ENCODE data around the gene SLC4A11. TPM values are rescaled to one million over a fixed set of nuclear protein-coding genes. Genes with fewer than 3 reads are reported as not detected.
A peak's percentile ranks its signal among the peaks of the same experiment; 100 is the strongest.

Gene SLC4A11
- total RNA-seq, 2 donors from 2014 or later, result 0.26 to 2.0 TPM

DNA sequence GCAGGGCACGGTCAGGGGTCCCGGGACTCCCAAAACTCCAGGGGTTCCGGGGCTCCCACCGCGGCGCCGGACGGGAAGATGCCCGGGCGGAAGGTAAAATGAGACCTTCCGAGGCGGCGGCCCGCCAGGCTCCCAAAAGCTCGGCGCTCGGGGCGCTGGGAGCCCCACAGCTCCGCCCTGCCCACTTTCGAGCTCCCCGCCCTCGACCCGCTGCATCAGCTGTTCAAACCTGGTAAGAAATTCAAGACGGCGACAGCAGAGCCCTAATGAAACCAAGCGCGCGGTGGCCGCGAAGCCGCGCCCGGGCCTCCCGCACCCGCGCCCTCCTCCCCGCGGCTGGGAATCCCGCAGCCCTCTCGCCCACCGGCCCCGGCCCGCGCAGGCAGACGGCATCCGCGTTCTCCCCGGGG lies 369 bp downstream of the SLC4A11 start:
- peaks cover 33% of the 10 kb centered on the region for H3K27me3 Mint-ChIP-seq
- H3K9me3 Mint-ChIP-seq, result no peaks in the 10 kb centered on the region
- H3K36me3 Mint-ChIP-seq (ENCODE audit: low read depth), result no peaks in the 10 kb centered on the region
- no peaks in the 10 kb centered on the region for H3K4me1 Mint-ChIP-seq
- H3K27ac Mint-ChIP-seq, result no peak overlapping the region
- ATAC-seq (replicated peaks), result peak; percentile 57
- H3K4me3 Mint-ChIP-seq, result peak overlapping the region; percentile 55

DNA sequence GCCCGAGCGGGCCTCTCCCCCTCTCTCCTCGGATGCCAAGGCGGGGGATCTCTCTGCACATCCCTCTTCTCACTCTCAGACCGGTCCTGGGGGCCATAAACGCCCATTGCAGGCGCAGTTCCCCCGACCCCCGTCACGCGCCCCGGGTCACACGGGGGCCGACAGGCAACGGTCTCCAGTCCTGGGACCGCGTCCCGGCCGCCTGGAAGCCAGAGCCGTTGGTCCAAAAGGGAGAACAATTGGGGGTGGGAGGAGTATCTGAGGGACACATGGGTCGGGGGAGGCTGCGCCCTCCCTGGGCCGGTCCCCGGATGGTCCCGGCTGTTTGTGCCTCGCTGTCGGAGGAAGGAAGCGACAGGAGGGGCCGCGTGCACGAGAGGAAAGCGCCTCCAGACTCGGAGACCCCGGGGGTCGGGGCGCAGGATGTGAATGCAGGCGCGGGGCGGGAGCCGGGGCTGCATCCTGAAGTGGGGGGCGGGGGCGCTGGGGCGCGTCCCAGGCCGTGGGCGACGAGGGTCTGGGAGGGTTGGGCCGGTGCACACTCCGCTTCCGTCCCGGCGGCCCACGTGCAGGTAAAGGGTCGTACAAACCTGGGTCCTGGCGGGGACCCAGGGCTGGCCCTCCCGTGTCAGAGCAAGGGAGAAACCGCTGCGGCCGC lies 903 bp downstream of the SLC4A11 start:
- Mint-ChIP-seq H3K36me3 (ENCODE audit: low read depth) (no peaks in the 10 kb centered on the region), H3K4me1 (no peaks in the 10 kb centered on the region), H3K27ac (no peak overlapping the region), H3K27me3 (peaks cover 33% of the 10 kb centered on the region), H3K4me3 (peak overlapping the region; percentile 55), H3K9me3 (no peaks in the 10 kb centered on the region)
- no peak for ATAC-seq (replicated peaks)

DNA sequence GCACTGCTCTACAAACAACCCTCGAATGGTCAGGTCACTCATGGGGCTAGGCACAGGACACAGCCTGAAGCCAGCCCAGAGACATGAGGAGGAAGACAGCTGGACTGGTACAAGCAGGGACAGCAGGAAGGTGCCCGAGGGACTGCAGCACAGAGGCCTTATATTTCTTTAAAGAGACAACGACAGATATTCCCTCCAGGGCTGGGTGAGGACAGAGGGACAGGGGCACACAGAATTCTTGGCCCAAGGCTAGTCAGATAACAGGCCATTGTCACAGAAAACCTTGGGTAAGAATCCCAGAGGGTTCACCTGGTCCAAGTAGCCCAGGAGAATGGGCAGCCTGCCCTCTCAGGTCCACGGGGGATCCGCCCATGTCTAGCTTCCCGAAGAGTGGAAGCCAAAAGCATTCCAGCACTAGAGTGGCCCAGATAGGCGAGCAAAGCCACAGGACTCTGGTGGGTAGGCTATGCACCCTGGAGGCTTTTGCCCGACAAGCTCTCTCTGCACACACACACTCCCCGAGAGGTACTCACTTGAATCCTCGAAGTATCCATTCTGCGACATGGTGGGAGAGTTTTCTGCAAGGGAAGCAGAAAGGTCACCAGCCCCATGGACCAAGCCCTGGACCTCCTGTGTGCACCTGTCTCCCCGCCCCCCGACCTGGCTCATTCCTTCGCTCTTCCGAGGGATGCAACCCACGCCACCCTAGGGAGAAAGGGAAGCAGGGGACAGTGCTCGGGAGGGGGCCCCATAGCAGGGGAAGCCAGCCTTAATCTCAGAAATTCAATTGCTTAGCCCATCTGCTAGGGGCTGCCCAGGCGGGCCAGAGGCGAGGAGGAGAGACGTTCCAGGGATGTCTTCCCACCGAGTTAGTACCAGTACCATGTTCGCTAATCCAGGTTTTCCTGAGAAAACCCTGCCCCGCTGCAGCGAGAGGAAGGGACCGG lies 1.7 kb downstream of the SLC4A11 start:
- no peaks in the 10 kb centered on the region for H3K36me3 Mint-ChIP-seq (ENCODE audit: low read depth)
- no peaks in the 10 kb centered on the region for H3K4me1 Mint-ChIP-seq
- peaks cover 33% of the 10 kb centered on the region for H3K27me3 Mint-ChIP-seq
- H3K4me3 Mint-ChIP-seq, result peak overlapping the region; percentile 55
- no peak overlapping the region for H3K27ac Mint-ChIP-seq
- ATAC-seq (replicated peaks), result no peak
- H3K9me3 Mint-ChIP-seq, result no peaks in the 10 kb centered on the region

DNA sequence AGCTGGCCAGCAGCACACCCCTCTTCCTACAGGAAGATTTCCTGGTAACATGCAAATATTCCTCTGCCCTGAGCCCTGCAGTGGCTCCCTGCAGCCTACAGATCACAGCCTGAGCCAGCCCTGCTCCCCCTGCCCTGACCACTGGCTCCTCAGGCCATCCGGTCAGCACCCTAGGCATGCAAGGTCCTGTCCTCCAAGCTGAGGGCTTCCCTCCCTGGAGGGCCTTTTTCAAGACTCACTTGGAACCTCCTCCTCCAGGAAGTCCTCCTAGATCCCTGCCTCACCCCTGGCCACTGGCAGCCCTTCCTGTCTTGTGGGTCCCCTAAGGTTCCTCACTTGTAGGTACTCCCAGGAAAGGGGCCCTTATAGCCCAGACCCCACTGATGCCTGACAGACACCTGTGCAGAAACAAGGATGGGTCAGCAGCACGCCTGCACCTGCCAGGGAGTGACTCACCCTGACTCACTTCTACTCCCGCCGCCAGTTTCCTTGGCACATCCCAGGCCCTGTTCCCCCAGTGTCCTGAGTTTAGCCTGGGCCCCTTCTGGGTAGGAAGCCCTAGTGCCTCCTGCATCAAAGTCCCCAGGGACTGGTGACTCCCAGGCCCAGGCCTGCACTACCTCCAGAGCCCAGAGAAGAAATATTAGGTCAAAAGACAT lies 3.2 kb downstream of the SLC4A11 start:
- H3K4me1 Mint-ChIP-seq, result no peaks in the 10 kb centered on the region

DNA sequence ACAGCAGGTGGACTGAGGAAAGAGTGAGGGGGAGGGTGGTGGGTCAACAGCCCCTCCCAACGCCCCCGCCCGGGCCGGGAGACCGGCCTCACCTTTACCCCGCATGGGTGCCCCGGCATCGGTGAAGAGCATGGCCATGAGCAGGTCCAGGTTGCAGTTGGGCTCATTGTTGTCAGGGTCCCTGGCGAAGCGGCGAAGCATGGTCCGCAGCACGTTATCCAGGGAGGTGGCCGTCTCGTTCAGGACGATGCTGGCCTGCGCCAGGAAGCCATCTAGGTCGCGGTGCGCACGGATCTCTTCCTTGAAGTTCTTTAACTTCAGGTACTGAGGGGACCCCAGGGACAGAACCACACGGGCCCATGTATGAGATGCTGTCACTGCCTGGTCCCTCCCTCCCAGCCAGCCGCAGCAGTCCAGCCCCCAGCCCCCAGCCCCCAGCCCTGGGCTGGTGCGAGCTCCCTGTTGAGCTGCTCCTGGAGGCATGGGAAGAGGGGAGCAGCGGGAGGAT lies 4.9 kb downstream of the SLC4A11 start:
- Mint-ChIP-seq H3K4me1 (no peaks in the 10 kb centered on the region), H3K36me3 (ENCODE audit: low read depth) (no peaks in the 10 kb centered on the region), H3K4me3 (no peak overlapping the region), H3K27me3 (peaks cover 17% of the 10 kb centered on the region), H3K9me3 (no peaks in the 10 kb centered on the region), H3K27ac (no peak overlapping the region)
- ATAC-seq (replicated peaks), result no peak

More for the DNA sequence above, 3.2 kb downstream of the SLC4A11 start:
- H3K27me3 Mint-ChIP-seq, result peaks cover 26% of the 10 kb centered on the region
- no peaks in the 10 kb centered on the region for H3K36me3 Mint-ChIP-seq (ENCODE audit: low read depth)
- no peaks in the 10 kb centered on the region for H3K9me3 Mint-ChIP-seq
- no peak overlapping the region for H3K4me3 Mint-ChIP-seq
- H3K27ac Mint-ChIP-seq, result no peak overlapping the region
- ATAC-seq (replicated peaks), result no peak

DNA sequence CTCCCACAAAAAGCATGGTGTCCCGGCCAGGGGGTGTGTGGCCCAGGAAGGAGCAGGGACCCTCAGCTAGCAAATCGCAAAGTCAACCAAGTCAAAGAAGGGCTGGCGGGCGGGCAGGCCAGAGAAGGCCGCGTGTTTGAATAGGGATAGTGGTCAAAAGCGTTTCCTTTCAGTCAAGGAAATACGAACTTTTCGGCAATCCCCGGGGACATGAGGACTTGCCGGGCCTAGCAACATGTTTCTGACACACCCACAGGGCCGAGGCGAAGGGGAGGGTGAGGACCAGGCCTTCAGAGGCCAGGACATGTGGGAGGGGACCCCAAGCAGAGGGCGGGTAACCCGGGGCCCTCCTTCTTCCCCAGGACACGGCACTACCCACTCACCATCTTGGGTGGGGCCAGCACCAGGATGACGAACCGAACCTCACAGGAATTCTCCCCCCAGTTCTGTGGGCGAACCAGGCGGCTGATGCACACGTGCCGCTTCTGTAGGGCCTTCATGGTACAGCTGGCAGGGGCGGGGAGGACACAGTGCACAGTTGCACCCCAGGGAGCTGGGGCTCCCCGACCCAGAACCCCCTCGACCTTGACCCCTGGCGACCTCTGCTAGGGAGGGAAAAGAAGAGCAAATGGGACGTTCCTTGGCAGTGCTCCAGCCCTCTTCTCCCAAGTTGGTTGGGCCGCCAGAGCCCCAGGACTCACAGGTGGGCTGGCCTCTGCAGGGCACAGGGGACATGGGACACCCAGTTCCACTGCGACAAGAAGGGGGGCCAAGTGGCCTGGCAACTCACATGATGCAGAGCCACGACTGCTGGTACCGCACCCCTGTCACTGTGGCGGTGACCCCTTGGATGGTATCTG lies 5.6 kb downstream of the SLC4A11 start:
- no peak for ATAC-seq (replicated peaks)
- Mint-ChIP-seq H3K9me3 (no peaks in the 10 kb centered on the region), H3K4me1 (no peaks in the 10 kb centered on the region), H3K4me3 (no peak overlapping the region), H3K36me3 (ENCODE audit: low read depth) (no peaks in the 10 kb centered on the region), H3K27me3 (peaks cover 17% of the 10 kb centered on the region), H3K27ac (no peak overlapping the region)

DNA sequence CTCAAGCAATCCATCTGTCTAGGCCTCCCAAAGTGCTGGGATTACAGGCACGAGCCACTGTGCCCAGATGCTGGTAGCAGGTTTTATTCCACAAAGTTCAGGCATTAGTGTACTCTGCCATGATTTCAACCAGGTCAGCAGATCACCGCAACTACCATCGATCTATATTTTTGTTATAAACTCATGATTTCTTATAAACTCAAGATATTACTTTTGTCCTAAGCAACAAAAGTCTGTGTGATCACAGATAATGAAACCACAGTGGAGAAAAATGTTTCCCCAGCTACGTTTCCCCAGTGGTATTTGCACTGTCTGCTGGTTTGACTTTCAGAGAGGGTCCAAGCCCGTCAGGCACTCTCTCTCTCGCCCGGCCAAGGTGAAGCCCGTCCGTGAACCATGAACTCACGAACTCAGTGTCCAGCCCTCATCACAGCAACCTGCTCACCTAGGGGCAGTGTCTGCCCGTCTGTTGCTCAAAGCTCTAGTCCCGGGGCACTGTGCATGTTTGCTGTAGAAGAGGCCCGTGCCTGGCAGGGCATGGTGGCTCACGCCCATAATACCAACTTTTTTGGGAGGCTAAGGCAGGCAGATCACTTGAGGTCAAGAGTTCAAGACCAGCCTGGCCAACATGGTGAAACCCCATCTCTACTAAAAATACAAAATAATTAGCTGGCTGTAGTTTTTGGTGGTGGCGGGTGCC lies 7.0 kb downstream of the SLC4A11 start:
- H3K27me3 Mint-ChIP-seq, result peaks cover 14% of the 10 kb centered on the region
- H3K27ac Mint-ChIP-seq, result no peak overlapping the region
- H3K4me3 Mint-ChIP-seq, result no peak overlapping the region
- no peaks in the 10 kb centered on the region for H3K4me1 Mint-ChIP-seq
- no peak for ATAC-seq (replicated peaks)
- no peaks in the 10 kb centered on the region for H3K36me3 Mint-ChIP-seq (ENCODE audit: low read depth)
- H3K9me3 Mint-ChIP-seq, result no peaks in the 10 kb centered on the region

DNA sequence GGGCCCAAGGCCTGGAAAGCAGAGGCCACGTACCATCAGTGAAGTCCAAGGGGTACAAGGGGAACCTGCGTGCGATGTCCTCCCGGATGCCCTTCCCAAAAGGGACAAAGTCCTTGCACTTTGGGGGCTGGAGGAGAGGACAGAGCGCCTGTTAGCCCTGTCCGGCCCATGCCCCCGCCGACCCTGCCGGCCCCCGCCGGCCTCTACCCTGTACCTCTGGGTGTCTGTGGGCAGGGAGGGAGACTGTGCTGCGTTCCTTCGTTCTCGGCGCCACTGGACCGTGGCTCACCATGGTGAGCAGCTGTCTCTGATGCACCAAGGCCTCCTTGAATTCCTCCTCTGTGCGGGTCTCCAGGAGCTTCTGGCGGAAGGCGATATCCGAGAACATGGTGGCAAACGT lies 7.9 kb downstream of the SLC4A11 start:
- Mint-ChIP-seq H3K27me3 (peaks cover 6% of the 10 kb centered on the region), H3K9me3 (no peaks in the 10 kb centered on the region), H3K4me1 (no peaks in the 10 kb centered on the region), H3K27ac (no peak overlapping the region), H3K36me3 (ENCODE audit: low read depth) (no peaks in the 10 kb centered on the region), H3K4me3 (no peak overlapping the region)
- no peak for ATAC-seq (replicated peaks)

DNA sequence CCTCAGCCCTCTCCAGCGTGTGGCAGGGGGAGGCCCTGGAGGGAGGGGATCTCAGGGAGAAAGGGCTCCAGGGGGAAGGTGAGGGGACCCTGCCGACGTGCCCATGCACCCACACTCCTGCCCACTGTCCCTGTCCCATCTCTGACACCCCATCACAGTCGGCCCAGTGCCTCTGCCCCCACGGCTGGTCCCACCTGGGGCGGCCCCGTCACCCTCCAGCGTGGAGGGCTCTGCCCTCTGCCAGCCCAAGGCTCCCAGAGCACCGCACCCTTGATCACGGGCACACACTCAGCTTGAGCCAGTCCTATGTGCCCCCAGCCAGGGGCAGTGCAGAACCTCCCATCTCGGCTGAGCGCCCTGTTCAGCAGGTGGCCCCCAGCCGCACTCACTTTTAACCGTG lies 9.2 kb downstream of the SLC4A11 start:
- H3K36me3 Mint-ChIP-seq (ENCODE audit: low read depth), result no peaks in the 10 kb centered on the region
- no peak for ATAC-seq (replicated peaks)

DNA sequence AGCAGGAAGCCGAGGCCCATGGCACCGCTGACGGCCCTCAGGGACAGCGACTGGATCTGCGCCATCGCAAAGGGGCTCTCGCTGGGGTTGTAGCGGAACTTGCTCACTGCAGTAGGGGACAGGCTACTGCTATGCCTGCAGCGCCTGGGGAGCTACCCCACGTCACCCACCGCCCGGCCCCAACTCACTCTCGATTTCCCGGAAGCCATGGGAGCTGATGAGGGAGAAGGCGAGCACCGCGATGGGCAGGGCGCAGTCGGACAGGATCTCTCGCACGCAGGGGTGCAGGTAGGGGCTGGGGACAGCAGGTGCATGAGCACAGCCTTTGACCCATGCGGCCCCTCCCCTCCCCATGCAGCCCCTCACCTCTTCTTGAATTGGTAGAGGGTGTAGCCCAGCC lies 9.8 kb downstream of the SLC4A11 start:
- H3K27ac Mint-ChIP-seq, result no peak overlapping the region
- ATAC-seq (replicated peaks), result no peak
- no peaks in the 10 kb centered on the region for H3K9me3 Mint-ChIP-seq
- H3K36me3 Mint-ChIP-seq (ENCODE audit: low read depth), result no peaks in the 10 kb centered on the region
- no peaks in the 10 kb centered on the region for H3K4me1 Mint-ChIP-seq
- no peak overlapping the region for H3K4me3 Mint-ChIP-seq
- no peaks in the 10 kb centered on the region for H3K27me3 Mint-ChIP-seq

More for the DNA sequence above, 9.2 kb downstream of the SLC4A11 start:
- Mint-ChIP-seq H3K9me3 (no peaks in the 10 kb centered on the region), H3K27me3 (no peaks in the 10 kb centered on the region), H3K4me1 (no peaks in the 10 kb centered on the region), H3K4me3 (no peak overlapping the region), H3K27ac (no peak overlapping the region)

DNA sequence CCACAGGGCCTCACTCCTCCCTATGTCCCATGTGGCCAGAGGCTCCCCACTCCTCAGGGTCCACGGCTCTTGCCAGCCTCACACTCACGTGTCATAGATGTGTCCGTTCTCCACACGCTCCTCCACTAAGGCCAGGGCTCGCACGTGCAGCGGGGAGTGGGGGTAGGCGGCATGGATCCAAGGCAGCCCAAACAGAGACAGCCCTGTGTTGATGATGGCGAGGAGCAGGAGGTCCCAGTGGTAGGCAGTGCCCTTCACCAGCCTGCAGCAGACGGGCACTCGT lies 10.3 kb downstream of the SLC4A11 start:
- no peak overlapping the region for H3K27ac Mint-ChIP-seq
- H3K9me3 Mint-ChIP-seq, result no peaks in the 10 kb centered on the region
- ATAC-seq (replicated peaks), result no peak
- no peaks in the 10 kb centered on the region for H3K4me1 Mint-ChIP-seq
- H3K36me3 Mint-ChIP-seq (ENCODE audit: low read depth), result no peaks in the 10 kb centered on the region
- no peak overlapping the region for H3K4me3 Mint-ChIP-seq
- H3K27me3 Mint-ChIP-seq, result no peaks in the 10 kb centered on the region

DNA sequence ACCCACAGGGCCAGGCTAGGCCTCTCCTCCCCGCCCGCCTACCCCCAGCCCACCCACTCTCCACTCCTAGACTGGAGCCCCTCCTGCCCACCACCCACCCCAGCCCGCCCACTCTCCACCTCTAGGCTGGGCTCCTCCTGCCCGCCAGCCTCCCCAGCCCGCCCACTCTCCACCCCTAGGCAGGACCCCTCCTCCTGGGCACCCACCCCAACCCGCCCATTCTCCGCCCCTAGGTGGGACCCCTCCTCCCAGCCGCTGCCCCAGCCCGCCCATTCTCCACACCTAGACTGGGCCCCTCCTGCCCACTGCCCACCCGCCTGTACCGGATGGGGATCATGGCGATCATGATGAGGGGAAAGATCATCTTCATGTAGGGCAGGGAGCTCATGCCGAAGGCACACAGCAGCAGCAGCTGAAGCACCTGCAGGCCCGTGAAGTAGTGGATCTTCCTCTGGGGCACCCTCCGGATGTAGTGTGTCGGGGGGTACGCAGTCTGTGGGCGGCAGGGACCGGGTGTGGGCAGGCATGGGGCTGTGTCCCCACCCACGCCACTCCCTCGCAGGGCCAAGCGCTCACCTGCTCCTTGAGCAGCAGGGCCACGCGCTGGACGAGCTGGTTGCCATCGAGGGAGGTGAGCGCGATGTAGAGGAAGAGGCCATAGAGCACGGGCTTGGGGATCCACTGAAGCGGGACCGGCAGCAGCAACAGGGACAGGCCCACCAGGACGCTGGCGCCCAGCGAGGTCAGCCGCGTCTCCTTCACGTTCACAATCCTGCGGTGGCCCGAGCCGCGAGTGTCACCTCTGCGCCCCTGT lies 10.8 kb downstream of the SLC4A11 start:
- Mint-ChIP-seq H3K36me3 (ENCODE audit: low read depth) (peaks cover 5% of the 10 kb centered on the region), H3K9me3 (no peaks in the 10 kb centered on the region), H3K4me3 (no peak overlapping the region), H3K4me1 (no peaks in the 10 kb centered on the region), H3K27ac (no peak overlapping the region), H3K27me3 (no peaks in the 10 kb centered on the region)
- no peak for ATAC-seq (replicated peaks)

DNA sequence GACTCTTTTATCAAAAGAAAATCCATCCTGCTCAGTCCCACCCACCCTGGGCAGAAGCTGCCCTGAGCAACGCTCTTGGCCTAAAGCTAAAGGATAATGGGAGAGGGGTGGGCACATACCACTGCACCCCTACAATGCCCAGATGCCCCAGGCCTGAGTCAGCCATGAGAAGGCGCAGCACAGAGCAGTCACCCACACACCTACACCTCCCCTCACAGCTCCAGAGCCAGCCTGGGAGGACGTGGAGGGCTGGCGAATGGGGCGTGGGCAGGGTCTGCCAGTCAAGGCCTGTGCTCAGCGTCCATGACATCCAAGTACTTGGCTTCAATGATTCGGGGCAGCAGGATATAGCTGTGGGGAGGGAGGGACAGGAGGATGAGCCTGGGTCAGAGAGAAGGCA lies 11.5 kb downstream of the SLC4A11 start:
- Mint-ChIP-seq H3K9me3 (no peaks in the 10 kb centered on the region), H3K36me3 (ENCODE audit: low read depth) (peaks cover 11% of the 10 kb centered on the region), H3K27me3 (no peaks in the 10 kb centered on the region), H3K4me3 (no peak overlapping the region), H3K27ac (no peak overlapping the region), H3K4me1 (no peaks in the 10 kb centered on the region)
- ATAC-seq (replicated peaks), result no peak

Measured in activated T-helper 17 cell treated with anti-CD3 and anti-CD28 coated beads, Interleukin-2, amount 50 U/mL, for 72 hours (primary cell).